ENCODE measurements around the gene BCL2L14. TPM values are rescaled to one million over a fixed set of nuclear protein-coding genes. Genes with fewer than 3 reads are reported as not detected.

The BCL2L14 gene
- total RNA-seq (2014; rRNA removed; shearing (Covaris generic)): not detected in 2 replicates

DNA sequence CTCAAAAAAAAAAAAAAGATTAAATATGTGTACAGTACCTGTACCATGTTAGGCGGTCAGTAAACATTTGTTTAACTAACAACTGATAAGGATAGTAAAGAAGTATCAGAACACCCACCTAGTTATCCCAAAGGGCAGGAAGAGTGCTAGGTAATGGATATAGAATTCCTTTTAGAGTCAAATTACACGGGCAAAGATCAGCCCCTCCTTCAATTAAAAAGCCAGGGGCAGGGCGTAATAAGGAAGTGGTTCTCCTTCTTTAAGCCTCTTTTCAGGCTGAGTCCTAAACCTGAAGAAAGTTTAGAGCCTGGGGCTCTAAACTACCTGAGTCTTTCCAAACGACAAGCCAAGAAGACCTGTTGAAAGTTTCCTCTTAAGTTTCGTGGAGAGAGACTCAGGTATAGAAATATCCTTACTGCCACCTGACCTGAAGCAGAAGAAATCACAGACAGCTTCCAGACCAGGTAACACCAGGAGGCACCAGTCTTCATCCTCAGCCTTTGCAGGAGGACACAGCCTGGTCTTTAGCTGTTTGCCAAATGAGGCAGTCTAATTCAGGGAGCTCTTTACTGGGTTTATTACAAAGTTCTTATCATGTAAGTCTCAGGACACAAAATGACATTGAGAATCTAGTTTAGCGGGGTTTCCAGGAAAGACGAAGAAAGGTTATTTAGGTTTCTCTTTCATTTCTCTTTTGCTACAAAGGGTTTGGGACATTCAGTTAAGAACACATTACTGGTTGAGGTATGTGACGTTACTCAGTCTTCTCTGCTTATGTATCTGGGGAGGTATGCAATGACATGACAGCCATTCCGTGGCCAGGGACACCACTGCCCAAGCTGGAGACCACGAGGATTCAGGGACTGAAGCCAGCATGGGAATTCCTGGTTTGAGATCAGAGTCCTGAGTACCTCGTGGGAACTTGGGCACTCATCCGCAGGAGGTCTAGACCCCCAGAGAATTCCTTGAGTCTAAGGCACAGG, at the start of gene BCL2L14:
Gene BCL2L14 (plus strand): TSS at position 266 of the 983 bp plus-strand sequence. CDS start 8,367 bp downstream, outside the sequence.
- H3K4me3 ChIP-seq: no peak within 1 kb of the TSS
- H3K36me3 ChIP-seq: no peaks in the 10 kb centered on the region
- no peaks in the 10 kb centered on the region for H3K4me1 ChIP-seq
- no peaks in the 10 kb centered on the region for H3K9me3 ChIP-seq (replicated peaks)
- no peak for DNase-seq
- H3K27ac ChIP-seq: no peak within 1 kb of the TSS
- H3K27me3 ChIP-seq: no peaks in the 10 kb centered on the region

DNA sequence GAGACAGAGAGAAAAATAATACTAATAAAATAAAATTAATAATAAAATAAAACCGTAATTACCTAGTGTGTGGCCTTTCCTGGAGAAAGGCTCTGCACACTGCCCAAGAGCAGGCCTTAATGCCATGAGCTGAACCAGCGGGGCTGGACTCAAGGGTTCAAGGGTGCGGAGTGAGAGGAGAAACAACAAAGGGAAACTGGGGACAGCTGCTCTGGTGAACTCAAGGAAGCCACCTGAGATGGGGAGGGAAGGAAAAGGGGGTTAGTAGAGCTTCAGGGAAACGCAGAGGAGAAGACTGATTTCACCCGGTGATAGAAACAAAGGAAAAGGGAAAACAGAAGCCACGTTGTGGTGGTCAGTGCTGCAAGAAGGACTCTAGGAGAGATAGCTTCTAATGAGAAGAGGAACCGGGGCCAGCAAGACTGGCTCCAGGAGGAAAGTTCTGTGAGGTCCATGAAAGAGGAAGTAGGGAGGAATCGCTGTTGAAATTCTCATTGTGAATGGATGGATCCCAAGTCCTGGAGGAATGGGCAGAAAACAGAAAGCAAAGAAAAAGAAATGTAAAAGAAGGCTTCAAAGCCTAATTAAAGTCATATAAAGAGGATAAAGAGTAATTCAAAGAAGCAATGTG, 48.3 kb upstream of the BCL2L14 start:
- H3K9me3 ChIP-seq (replicated peaks): no peaks in the 10 kb centered on the region
- DNase-seq: no peak
- H3K4me1 ChIP-seq: peaks cover 13% of the 10 kb centered on the region; the same call in 1 of the 2 replicates

GRCh38 chr12:12023456-12023855, 47.3 kb upstream of the BCL2L14 start:
- Histone ChIP-seq H3K36me3 (no peaks in the 10 kb centered on the region), H3K9me3 (replicated peaks) (no peaks in the 10 kb centered on the region), H3K27ac (no peak overlapping the region), H3K27me3 (no peaks in the 10 kb centered on the region), H3K4me1 (peaks cover 5% of the 10 kb centered on the region; the same call in 1 of the 2 replicates), H3K4me3 (no peak overlapping the region)
- DNase-seq: no peak

More for the DNA sequence above, 48.3 kb upstream of the BCL2L14 start:
- Histone ChIP-seq H3K4me3 (no peak overlapping the region), H3K27me3 (no peaks in the 10 kb centered on the region), H3K36me3 (no peaks in the 10 kb centered on the region), H3K27ac (no peak overlapping the region)

DNA sequence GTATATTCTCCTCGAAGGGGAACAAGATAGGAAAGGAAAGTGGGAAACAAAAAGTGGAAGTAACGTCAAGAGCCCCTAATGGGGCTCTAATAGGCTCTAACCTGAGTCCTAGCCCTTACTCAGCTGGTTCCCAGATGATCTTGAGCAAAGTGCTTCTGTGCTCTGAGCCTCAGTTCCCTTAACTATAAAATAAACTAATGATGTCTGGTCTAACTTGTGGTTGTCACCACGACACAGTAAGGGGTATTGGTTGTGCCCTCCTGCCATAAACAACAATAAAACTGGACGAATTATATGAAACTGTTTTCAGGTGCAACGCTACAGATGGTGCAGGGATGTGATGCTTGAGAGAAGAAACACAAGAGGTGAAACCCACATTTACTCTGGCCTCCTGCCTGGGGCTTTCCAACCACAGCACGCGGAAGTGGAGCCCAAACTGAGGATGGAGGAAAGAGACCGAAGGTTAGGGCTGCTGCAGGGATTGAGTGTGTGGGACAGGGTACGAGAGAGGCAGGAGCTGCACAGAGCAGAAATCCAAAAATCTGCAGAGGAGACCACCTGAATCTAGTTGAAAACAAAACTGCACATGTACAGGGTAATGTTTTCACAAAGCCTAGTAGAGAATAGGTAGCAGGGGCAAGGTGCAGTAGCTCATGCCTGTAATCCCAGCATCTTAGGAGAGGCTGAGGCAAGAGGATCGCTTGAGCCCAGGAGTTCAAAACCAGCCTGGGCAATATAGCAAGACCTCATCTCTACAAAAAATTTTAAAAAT, 45.6 kb upstream of the BCL2L14 start:
- H3K4me3 ChIP-seq: no peak overlapping the region
- no peaks in the 10 kb centered on the region for H3K4me1 ChIP-seq
- no peak for DNase-seq
- no peaks in the 10 kb centered on the region for H3K27me3 ChIP-seq
- no peak overlapping the region for H3K27ac ChIP-seq
- no peaks in the 10 kb centered on the region for H3K36me3 ChIP-seq
- H3K9me3 ChIP-seq (replicated peaks): no peaks in the 10 kb centered on the region

DNA sequence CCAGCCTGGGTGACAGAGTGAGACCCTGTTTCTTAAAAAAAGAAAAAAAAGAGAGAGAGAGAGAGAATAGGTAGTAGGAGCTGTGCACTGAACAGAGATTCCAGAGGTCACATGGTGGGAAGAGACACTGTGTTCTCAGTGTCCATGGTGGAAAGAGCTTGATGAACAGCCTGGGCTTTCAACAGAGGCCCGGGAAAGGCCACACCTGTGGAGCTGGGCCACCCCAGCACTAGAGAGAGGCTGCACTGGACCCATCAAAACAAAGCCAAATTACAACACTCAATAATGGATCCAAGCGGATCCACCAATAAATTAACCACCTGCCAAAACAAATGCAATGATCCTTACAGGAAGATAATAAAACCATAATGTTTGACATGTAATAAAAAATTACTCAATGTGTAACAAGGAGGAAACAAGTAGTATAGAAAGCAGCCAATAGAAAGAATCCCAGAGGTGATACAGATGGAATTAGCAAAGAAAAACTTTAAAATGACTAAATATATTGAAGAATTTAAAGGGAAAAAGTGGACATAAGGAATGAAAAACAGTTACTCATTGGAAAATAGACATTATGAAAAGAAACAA, 44.8 kb upstream of the BCL2L14 start:
- Histone ChIP-seq H3K27me3 (no peaks in the 10 kb centered on the region), H3K36me3 (no peaks in the 10 kb centered on the region), H3K9me3 (replicated peaks) (no peaks in the 10 kb centered on the region), H3K27ac (no peak overlapping the region), H3K4me1 (no peaks in the 10 kb centered on the region), H3K4me3 (no peak overlapping the region)
- no peak for DNase-seq

- Histone ChIP-seq H3K9me3 (replicated peaks) (no peaks in the 10 kb centered on the region), H3K27ac (no peak overlapping the region), H3K36me3 (no peaks in the 10 kb centered on the region), H3K27me3 (no peaks in the 10 kb centered on the region), H3K4me3 (no peak overlapping the region), H3K4me1 (no peaks in the 10 kb centered on the region)
- no peak for DNase-seq
These were observed 41.9 kb upstream of the BCL2L14 start for GRCh38 chr12:12028668-12029402.

DNA sequence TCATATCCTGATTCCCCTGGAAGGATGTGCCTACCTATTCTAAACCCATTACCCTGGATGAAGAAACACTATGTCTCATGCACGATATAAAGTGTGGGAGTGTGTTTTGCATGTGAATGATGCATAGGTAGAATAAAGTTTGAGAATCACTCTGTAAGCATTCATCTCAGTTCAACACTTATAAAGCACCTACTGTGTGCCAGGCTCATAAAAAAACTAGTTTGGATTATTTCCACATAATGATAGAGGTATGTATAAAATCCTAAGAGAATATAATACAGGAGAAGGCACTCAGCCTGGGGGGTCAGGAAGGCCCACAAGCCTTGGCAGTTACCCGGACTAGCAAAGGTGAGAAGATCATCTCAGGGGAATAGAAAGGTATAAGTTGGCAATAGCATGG, 41.1 kb upstream of the BCL2L14 start:
- Histone ChIP-seq H3K9me3 (replicated peaks) (no peaks in the 10 kb centered on the region), H3K36me3 (no peaks in the 10 kb centered on the region), H3K4me3 (no peak overlapping the region), H3K27me3 (no peaks in the 10 kb centered on the region), H3K27ac (no peak overlapping the region), H3K4me1 (no peaks in the 10 kb centered on the region)
- no peak for DNase-seq

GRCh38 chr12:12032260-12032791, 38.4 kb upstream of the BCL2L14 start:
- Histone ChIP-seq H3K9me3 (replicated peaks) (no peaks in the 10 kb centered on the region; the same call in 1 of the 2 replicates), H3K36me3 (no peaks in the 10 kb centered on the region), H3K27ac (no peak overlapping the region), H3K4me1 (no peaks in the 10 kb centered on the region), H3K27me3 (no peaks in the 10 kb centered on the region), H3K4me3 (no peak overlapping the region)
- DNase-seq: no peak

GRCh38 chr12:12032851-12033797, 37.6 kb upstream of the BCL2L14 start:
- Histone ChIP-seq H3K27me3 (no peaks in the 10 kb centered on the region), H3K27ac (no peak overlapping the region), H3K4me1 (no peaks in the 10 kb centered on the region), H3K4me3 (no peak overlapping the region), H3K36me3 (no peaks in the 10 kb centered on the region), H3K9me3 (replicated peaks) (no peaks in the 10 kb centered on the region; the same call in 1 of the 2 replicates)
- peak; percentile 56 to 82 for DNase-seq

DNA sequence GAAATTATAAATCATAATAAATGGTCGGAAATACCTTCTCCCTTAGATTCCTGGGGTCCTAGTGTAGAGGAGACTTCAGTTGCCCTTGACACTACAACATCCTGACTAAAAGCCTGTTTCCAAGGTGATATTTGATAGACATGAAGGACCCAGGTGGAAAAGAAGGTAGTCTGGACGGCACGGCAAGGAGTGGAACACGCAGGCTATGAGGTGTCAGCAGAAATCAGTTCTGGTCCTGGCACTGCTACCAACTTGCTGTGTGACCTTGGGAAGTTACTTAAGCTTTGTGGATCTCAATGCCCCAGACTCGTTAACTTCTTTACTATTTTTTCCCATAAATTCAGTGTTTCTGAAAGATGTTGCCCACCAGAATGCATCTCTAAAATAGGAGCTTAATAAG, 36.9 kb upstream of the BCL2L14 start:
- Histone ChIP-seq H3K4me1 (no peaks in the 10 kb centered on the region), H3K27ac (no peak overlapping the region), H3K36me3 (no peaks in the 10 kb centered on the region), H3K27me3 (no peaks in the 10 kb centered on the region), H3K9me3 (replicated peaks) (no peaks in the 10 kb centered on the region; the same call in 1 of the 2 replicates), H3K4me3 (no peak overlapping the region)
- DNase-seq: no peak

GRCh38 chr12:12034344-12034743, 36.4 kb upstream of the BCL2L14 start:
- no peak for DNase-seq
- no peaks in the 10 kb centered on the region for H3K36me3 ChIP-seq
- H3K9me3 ChIP-seq (replicated peaks): no peaks in the 10 kb centered on the region; the same call in 1 of the 2 replicates
- H3K27ac ChIP-seq: no peak overlapping the region
- H3K4me1 ChIP-seq: no peaks in the 10 kb centered on the region
- no peak overlapping the region for H3K4me3 ChIP-seq
- no peaks in the 10 kb centered on the region for H3K27me3 ChIP-seq

DNA sequence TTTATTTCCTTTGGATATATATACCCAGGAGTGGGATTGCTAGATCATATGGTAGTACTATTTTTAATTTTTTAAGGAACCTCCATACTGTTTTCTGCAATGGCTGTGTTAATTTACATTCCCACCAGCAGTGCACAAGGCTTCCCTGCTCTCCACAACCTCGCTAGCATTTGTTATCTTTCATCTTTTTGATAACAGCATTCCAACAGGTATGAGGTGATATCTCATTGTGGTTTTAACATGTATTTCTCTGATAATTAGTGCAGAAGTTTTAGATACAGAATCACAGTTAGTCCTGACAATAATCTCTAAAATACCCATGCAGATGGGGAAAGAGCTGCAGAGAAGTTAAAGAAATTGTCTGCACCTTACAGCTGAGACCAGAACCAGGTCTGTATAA, 35.5 kb upstream of the BCL2L14 start:
- no peaks in the 10 kb centered on the region; the same call in 1 of the 2 replicates for H3K9me3 ChIP-seq (replicated peaks)
- no peaks in the 10 kb centered on the region for H3K27me3 ChIP-seq
- DNase-seq: no peak
- H3K36me3 ChIP-seq: no peaks in the 10 kb centered on the region
- H3K4me1 ChIP-seq: no peaks in the 10 kb centered on the region
- H3K27ac ChIP-seq: no peak overlapping the region
- H3K4me3 ChIP-seq: no peak overlapping the region

- Histone ChIP-seq H3K27ac (no peak overlapping the region), H3K36me3 (no peaks in the 10 kb centered on the region), H3K9me3 (replicated peaks) (no peaks in the 10 kb centered on the region; the same call in 1 of the 2 replicates), H3K4me3 (no peak overlapping the region), H3K27me3 (no peaks in the 10 kb centered on the region), H3K4me1 (no peaks in the 10 kb centered on the region)
- DNase-seq: no peak
These were observed 33.8 kb upstream of the BCL2L14 start for GRCh38 chr12:12036901-12037300.
